Activated naive CD4-positive, alpha-beta T cell treated with anti-CD3 and anti-CD28 coated beads, Interleukin-2, amount 50 U/mL, for 72 hours (primary cell): ENCODE measurements around the gene CMKLR1. TPM values are rescaled to one million over a fixed set of nuclear protein-coding genes. Genes with fewer than 3 reads are reported as not detected.

Source experiments
- ATAC-seq, 2 donors: fragments of 150-1000 bp; cut with Tn5 transposase; 2 replicates each; pipeline ENCODE4 v1.10.0; 2021; ENCODE audit warnings: mild to moderate bottlenecking in 2 of 2, moderate library complexity in 2 of 2
- DNase-seq, 2 donors: peaks; one replicate each; pipeline ENCODE4 v3.0.0; 2021 to 2022; ENCODE audit warnings: low spot score in 2 of 2
- H3K27ac Mint-ChIP-seq, 2 donors: one replicate each; pipeline ENCODE4 v1.8.0; 2022; ENCODE audit warnings: mild to moderate bottlenecking in 2 of 2, mixed read lengths in 2 of 2
- H3K36me3 Mint-ChIP-seq, 2 donors: one replicate each; pipeline ENCODE4 v1.8.0; 2022; ENCODE audit warnings: mixed read lengths in 2 of 2
- H3K9me3 Mint-ChIP-seq, 2 donors: one replicate each; pipeline ENCODE4 v1.8.0; 2022; ENCODE audit warnings: mixed read lengths in 2 of 2
- total RNA-seq, 2 donors: library from RNA; stranded (reverse); gene quantifications; one replicate each; pipeline ENCODE4 v1.2.3, GENCODE V29; 2022

The CMKLR1 gene
- total RNA-seq, 2 donors from 2014 or later: not detected

DNA sequence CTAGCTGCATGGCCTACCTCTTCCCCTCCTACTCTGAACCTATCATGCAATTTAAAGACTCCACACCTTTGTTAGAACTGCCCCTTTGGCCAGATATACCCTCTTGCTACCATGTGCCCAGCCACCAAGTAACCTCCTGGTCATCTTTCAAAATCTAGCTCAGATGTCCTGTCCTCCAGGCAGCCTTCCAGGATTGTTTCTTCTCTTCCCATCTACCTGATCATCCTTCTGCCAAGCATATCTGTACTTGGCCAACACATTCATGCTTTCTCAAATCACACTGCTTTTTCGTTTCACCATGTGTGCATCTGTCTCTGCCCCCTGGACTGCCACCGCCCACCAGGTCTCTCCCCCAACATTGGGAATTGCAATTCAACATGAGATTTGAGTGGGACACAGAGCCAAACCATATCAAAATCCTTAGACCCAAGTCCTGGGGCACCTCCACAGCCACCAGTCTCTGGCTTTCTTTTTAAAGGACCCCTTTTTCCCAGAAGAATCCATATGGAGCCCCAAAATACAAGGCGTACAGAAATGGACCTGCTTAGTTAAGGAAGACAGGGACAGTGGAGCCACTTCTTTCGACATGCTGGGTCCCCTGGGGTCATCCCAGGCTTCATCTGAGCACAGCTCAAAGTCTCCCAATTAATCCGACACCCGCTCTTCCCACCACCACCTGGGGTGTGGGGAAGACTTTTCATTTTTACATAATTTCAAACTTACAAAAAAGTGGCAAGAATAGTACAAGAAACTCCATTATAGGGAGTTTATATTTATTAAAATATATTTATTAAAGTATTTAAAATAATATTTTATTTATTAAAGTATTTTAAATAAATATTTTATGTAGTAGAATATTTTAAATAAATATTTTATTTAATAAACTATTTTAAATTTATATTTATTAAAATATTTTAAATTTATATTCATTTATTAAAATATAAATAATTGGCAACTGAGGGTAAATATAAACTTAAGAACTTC, 7.9 kb upstream of the CMKLR1 start:
- H3K9me3 Mint-ChIP-seq: peaks cover 0 to 5% of the 10 kb centered on the region in 2 donors

GRCh38 chr12:108345716-108346633, 6.9 kb upstream of the CMKLR1 start:
- Mint-ChIP-seq H3K27ac (no peak overlapping the region), H3K36me3 (no peaks in the 10 kb centered on the region), H3K9me3 (peaks cover 0 to 5% of the 10 kb centered on the region in 2 donors)
- ATAC-seq: no peak
- no peak for DNase-seq

More for the DNA sequence above, 7.9 kb upstream of the CMKLR1 start:
- no peak overlapping the region for H3K27ac Mint-ChIP-seq
- ATAC-seq (peak; percentile 7 to 33), DNase-seq (no peak)
- no peaks in the 10 kb centered on the region for H3K36me3 Mint-ChIP-seq

DNA sequence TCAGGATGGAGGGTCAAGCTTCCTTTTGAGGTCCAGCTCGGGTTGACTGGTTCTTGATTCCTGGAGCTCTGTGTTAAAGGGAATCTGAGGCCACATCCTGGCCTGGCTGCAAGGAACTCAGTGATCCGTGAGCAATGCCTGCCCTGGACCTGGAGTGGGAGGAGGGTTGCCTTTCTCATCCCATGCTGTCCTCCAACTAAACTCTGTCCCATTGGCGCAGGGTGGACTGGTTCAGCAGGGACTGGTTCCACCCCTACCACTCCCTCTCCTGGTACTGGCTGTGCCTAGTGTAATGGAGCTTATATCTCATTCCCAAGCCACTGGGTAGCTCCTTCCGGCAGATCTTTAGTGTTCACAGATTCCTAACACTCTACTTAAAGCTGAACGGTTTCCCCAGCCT, 3.9 kb upstream of the CMKLR1 start:
- peaks cover 0 to 5% of the 10 kb centered on the region in 2 donors for H3K9me3 Mint-ChIP-seq
- DNase-seq (no peak), ATAC-seq (no peak)
- no peak overlapping the region for H3K27ac Mint-ChIP-seq
- H3K36me3 Mint-ChIP-seq: no peaks in the 10 kb centered on the region

GRCh38 chr12:108341854-108342847, 3.0 kb upstream of the CMKLR1 start:
- Mint-ChIP-seq H3K36me3 (no peaks in the 10 kb centered on the region), H3K27ac (no peak overlapping the region), H3K9me3 (peaks cover 0 to 5% of the 10 kb centered on the region in 2 donors)
- ATAC-seq (no peak), DNase-seq (no peak)

DNA sequence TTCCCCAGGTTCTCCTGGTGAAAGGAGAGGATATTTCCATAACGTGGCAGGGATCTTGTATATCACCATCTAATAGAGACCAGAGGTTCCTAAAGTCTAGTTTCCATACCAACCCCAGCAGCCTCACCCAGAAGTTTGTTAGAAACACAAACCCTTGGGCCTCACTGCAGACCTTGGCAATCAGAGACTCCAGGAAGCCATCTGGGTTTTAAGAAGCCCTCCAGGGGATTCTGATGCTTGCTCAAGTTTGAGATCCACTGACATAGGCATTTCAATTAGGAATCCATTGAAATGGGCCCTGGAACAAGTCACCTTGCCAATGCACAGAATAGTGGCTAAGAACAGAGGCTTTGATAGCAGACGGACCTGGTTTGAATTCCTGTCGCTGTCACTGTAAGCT, 2.2 kb upstream of the CMKLR1 start:
- Mint-ChIP-seq H3K27ac (no peak overlapping the region), H3K9me3 (no peaks in the 10 kb centered on the region), H3K36me3 (no peaks in the 10 kb centered on the region)
- DNase-seq: no peak
- no peak for ATAC-seq

DNA sequence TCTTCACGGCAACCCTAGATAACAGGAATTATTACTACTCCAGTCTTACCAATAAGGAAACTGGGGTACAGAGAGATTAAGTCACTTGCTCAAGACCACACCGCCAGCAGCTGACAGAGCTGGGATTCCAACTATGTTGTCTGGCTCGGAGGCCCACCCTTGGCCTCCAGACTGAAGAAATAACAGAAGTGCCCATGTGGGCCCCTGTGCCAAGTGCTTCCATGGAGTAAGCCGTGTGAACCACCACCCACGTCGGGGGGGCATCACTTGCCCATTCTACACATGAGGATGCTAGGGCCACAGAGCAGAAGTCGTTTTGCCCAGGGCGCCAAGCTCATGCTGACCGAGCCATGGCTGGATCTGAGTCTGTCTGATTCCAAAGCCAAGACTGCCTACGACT, 926 bp upstream of the CMKLR1 start:
- DNase-seq: no peak
- Mint-ChIP-seq H3K9me3 (no peaks in the 10 kb centered on the region), H3K36me3 (no peaks in the 10 kb centered on the region), H3K27ac (no peak overlapping the region)
- ATAC-seq: no peak

DNA sequence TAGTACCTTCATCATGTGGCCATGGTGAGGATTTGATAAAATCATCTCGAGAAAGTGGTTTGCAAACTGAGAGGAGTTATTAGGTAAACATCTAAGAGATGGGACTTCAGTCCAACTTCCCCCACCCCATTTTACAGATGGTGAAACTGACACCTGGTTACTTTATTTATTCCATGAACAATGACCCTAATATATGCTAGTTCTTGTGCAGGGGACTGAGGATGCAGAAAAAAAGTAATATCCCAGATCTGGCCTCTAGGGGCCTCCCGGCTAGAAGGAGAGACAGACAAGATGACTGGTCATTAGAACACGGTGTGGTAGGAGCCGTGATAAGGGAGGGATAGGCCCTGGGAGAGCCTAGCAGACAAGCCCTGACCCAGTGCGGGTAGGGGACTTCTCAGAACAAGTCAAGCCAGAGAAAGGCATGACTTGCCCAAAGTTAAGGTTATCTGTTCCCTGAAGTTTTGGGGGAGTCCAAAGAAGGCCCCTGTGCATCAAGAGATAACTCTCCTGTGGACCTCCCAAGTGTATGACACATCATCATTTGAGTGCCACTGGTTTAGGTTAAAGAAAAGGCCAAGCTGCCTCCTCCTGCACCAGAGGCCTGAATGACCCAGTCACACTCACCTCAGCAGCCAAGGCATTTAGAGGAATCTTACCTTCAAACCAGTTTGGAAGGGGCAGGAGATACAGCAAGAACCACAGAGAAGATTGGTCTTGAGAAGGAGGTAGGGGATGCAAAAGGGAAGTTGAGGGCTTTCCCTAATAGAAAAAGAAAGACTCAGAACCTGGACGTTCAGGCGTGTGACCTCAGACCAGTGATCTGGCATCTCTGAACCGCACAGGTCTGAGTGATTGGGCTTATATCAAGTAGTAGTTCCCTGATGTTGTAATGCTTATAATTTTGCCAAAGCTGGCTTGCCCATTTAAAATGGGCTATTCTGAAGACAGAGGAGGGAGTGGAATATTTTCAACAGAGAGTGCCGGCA, 1.6 kb downstream of the CMKLR1 start:
- H3K9me3 Mint-ChIP-seq: no peaks in the 10 kb centered on the region
- H3K36me3 Mint-ChIP-seq: no peaks in the 10 kb centered on the region
- ATAC-seq (no peak), DNase-seq (no peak)
- H3K27ac Mint-ChIP-seq: peak overlapping the region in 1 of 2 donors; percentile 47

DNA sequence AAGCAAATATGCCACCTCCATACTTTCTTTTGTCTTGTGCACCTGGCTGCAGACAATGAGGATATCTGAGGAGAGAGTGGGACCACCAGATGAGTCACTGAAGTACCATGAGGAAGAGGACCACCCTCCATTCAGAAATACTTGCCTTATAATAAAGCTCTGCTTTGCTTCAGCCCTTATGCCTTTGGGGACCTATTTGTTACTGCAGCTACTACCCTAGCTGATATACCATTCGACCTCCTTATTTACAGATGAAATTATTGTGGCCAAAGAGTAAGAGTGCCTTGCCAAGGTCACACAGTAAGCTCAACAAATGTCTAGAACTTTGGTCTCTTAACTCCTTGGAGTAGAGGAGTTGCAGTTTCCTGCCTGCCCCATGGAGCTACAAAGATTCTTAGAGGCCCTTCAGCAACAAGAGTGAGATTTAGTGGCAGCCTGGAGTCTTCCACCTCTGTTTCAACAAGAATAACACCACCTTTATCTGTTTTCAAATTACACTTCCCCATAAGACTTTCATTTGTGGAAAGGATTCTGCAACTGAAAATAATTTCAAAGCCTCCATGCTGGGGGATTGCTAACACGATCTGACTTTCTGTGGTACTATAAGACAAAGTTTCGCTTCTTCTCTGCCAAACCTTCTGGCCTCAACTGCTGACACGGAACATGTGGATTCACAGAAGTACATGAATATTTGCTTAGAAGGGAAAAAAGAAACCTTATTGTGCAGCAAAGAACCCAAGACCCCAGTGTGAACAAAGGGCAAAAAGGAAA, 3.6 kb downstream of the CMKLR1 start:
- Mint-ChIP-seq H3K27ac (no peak overlapping the region), H3K36me3 (no peaks in the 10 kb centered on the region), H3K9me3 (no peaks in the 10 kb centered on the region)
- ATAC-seq (peak in 1 of 2 donors; percentile 63), DNase-seq (no peak)

DNA sequence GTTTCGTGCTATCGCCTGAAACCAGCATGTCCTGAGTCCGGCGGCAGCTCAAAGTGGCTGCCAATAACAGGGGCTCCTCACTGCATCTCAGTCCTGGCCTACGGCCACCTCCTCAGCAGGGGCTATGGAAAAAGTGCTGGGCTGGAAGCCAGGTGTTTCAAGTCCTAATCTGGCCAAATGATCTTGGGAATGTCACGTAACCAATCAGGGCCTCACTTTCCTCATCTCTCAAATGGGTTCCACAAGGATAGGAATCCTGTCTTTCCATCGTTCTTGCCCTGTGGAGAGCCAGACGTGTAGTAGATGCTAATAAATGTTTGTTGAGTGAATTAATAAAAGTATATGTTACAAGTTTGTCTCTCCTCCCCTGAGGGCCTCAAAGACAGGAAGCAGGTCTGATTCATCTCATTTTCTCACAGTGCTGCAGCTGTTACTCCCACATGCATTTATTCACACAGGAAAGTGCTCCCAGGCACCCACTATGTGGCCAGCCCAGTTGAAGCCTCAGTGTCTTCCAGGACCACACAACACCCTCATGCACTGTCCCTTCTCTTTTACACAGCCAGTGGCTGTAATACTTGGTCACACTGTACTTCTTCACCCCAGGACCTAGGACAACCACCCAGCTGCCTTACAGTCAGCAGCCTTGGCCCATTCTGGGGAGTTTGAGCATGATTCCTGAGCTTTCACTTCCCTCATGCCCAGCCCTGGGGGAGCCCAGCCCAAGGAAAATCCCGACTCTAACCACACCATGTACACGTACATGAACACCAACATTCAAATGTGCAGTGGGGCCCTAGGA, 5.0 kb downstream of the CMKLR1 start:
- H3K9me3 Mint-ChIP-seq: no peaks in the 10 kb centered on the region
- no peaks in the 10 kb centered on the region for H3K36me3 Mint-ChIP-seq
- ATAC-seq (peak; percentile 34 to 76), DNase-seq (no peak)
- H3K27ac Mint-ChIP-seq: peak overlapping the region; percentile 29 to 53

GRCh38 chr12:108332791-108333382, 6.2 kb downstream of the CMKLR1 start:
- H3K36me3 Mint-ChIP-seq: no peaks in the 10 kb centered on the region
- no peak for ATAC-seq
- no peak for DNase-seq
- H3K9me3 Mint-ChIP-seq: no peaks in the 10 kb centered on the region
- H3K27ac Mint-ChIP-seq: no peak overlapping the region

- H3K27ac Mint-ChIP-seq: no peak overlapping the region
- no peaks in the 10 kb centered on the region for H3K9me3 Mint-ChIP-seq
- H3K36me3 Mint-ChIP-seq: no peaks in the 10 kb centered on the region
- no peak for DNase-seq
- ATAC-seq: no peak
Measured at GRCh38 chr12:108328420-108328819, 10.7 kb downstream of the CMKLR1 start.

DNA sequence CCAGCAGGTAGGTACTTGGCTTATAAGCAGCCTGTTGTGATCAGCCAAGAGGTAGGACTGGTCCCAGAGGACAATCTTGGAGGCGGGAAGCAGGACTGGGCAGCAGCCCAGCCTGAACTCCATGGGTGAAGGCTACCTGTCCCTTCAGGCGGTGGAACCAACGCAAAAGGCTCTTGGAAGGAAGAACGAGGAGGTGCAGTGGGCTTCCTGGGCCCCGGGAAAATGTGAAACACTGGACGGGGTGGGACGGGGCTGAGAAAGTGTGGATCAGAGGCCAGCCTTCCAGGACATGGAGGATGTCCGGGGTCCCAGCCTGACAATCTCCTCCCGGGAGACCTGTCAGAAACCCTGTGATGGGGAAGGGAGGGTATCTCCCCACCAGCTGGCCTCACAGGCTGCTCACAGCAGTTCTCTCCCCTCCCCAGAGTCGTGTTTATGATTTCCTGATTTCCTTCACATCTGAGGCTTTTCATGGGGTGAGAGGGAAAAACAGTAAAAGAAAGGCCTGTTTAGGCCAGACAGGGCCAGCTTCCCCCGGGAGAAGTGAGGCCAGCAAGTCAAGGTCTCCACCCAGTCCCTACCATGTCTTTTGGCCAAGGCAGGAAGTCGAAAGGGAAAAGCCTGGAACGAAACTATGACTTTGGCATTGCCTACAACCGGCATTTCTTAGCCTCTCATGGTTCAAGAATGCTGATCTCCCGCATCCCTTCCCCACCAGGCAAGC, 11.3 kb downstream of the CMKLR1 start:
- DNase-seq: no peak
- H3K27ac Mint-ChIP-seq: no peak overlapping the region
- no peaks in the 10 kb centered on the region for H3K9me3 Mint-ChIP-seq
- H3K36me3 Mint-ChIP-seq: no peaks in the 10 kb centered on the region
- no peak for ATAC-seq

GRCh38 chr12:108326254-108326750, 12.8 kb downstream of the CMKLR1 start:
- no peaks in the 10 kb centered on the region for H3K9me3 Mint-ChIP-seq
- peak overlapping the region in 1 of 2 donors; percentile 9 for H3K27ac Mint-ChIP-seq
- no peak for ATAC-seq
- DNase-seq: no peak
- no peaks in the 10 kb centered on the region for H3K36me3 Mint-ChIP-seq
